ENCODE measurements around the gene CLTCL1.

CLTCL1 gene

GRCh38 chr22:19244600-19245352, 46.7 kb downstream of the CLTCL1 start:
- no peak for DNase-seq (ENCODE audit: low read depth in 3 of 3)

- no peak for DNase-seq (ENCODE audit: low read depth in 3 of 3)
These were observed 48.8 kb downstream of the CLTCL1 start for GRCh38 chr22:19242699-19243098.

- DNase-seq (ENCODE audit: low read depth in 3 of 3) = no peak
These were observed 50.0 kb downstream of the CLTCL1 start for GRCh38 chr22:19241593-19241906.

- DNase-seq (ENCODE audit: low read depth in 3 of 3) = no peak
These were observed 50.5 kb downstream of the CLTCL1 start for GRCh38 chr22:19240813-19241592.

- no peak for DNase-seq (ENCODE audit: low read depth in 3 of 3)
These were observed 52.1 kb downstream of the CLTCL1 start for GRCh38 chr22:19239464-19239863.

GRCh38 chr22:19238900-19239299, 52.6 kb downstream of the CLTCL1 start:
- no peak for DNase-seq (ENCODE audit: low read depth in 3 of 3)

- no peak for DNase-seq (ENCODE audit: low read depth in 3 of 3)
These were observed 55.6 kb downstream of the CLTCL1 start for GRCh38 chr22:19235874-19236273.

GRCh38 chr22:19234126-19234896, 57.2 kb downstream of the CLTCL1 start:
- no peak for DNase-seq (ENCODE audit: low read depth in 3 of 3)

GRCh38 chr22:19233189-19233661, 58.3 kb downstream of the CLTCL1 start:
- no peak for DNase-seq (ENCODE audit: low read depth in 3 of 3)

GRCh38 chr22:19232623-19233022, 58.9 kb downstream of the CLTCL1 start:
- DNase-seq (ENCODE audit: low read depth in 3 of 3) = no peak

GRCh38 chr22:19231986-19232385, 59.5 kb downstream of the CLTCL1 start:
- DNase-seq (ENCODE audit: low read depth in 3 of 3) = no peak

- DNase-seq (ENCODE audit: low read depth in 3 of 3) = no peak
These were observed 61.9 kb downstream of the CLTCL1 start for GRCh38 chr22:19229600-19229999.

GRCh38 chr22:19228179-19228578, 63.3 kb downstream of the CLTCL1 start:
- DNase-seq (ENCODE audit: low read depth in 3 of 3) = no peak

GRCh38 chr22:19226428-19226827, 65.1 kb downstream of the CLTCL1 start:
- DNase-seq (ENCODE audit: low read depth in 3 of 3) = no peak

GRCh38 chr22:19225560-19225959, 66.0 kb downstream of the CLTCL1 start:
- no peak for DNase-seq (ENCODE audit: low read depth in 3 of 3)

GRCh38 chr22:19224985-19225384, 66.5 kb downstream of the CLTCL1 start:
- DNase-seq (ENCODE audit: low read depth in 3 of 3) = no peak

- DNase-seq (ENCODE audit: low read depth in 3 of 3) = no peak
These were observed 67.0 kb downstream of the CLTCL1 start for GRCh38 chr22:19224557-19224956.

- DNase-seq (ENCODE audit: low read depth in 3 of 3) = no peak
These were observed 67.9 kb downstream of the CLTCL1 start for GRCh38 chr22:19223617-19224016.

- DNase-seq (ENCODE audit: low read depth in 3 of 3) = no peak
These were observed 68.4 kb downstream of the CLTCL1 start for GRCh38 chr22:19223110-19223509.

- no peak for DNase-seq (ENCODE audit: low read depth in 3 of 3)
These were observed 69.1 kb downstream of the CLTCL1 start for GRCh38 chr22:19222242-19223005.

GRCh38 chr22:19220867-19221266, 70.7 kb downstream of the CLTCL1 start:
- no peak for DNase-seq (ENCODE audit: low read depth in 3 of 3)

Data from stimulated activated CD4-positive, alpha-beta T cell treated with anti-CD3 and anti-CD28 coated beads, TNF-alpha, amount 100 ng/mL, for 24 hours (primary cell).